NCI-H2081 (cell line): ENCODE results near the gene TMEM33.
"Not testable (repeated sequence)": the region's sequence is repeated elsewhere in the genome, so short reads cannot be mapped to it uniquely, and the experiment has no call there.

Source experiments
- DNase-seq, 2 experiments: peaks; one replicate each; lab custom pipeline; 2025; lab: John Stamatoyannopoulos, UW

The TMEM33 gene, protein sequence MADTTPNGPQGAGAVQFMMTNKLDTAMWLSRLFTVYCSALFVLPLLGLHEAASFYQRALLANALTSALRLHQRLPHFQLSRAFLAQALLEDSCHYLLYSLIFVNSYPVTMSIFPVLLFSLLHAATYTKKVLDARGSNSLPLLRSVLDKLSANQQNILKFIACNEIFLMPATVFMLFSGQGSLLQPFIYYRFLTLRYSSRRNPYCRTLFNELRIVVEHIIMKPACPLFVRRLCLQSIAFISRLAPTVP

DNA sequence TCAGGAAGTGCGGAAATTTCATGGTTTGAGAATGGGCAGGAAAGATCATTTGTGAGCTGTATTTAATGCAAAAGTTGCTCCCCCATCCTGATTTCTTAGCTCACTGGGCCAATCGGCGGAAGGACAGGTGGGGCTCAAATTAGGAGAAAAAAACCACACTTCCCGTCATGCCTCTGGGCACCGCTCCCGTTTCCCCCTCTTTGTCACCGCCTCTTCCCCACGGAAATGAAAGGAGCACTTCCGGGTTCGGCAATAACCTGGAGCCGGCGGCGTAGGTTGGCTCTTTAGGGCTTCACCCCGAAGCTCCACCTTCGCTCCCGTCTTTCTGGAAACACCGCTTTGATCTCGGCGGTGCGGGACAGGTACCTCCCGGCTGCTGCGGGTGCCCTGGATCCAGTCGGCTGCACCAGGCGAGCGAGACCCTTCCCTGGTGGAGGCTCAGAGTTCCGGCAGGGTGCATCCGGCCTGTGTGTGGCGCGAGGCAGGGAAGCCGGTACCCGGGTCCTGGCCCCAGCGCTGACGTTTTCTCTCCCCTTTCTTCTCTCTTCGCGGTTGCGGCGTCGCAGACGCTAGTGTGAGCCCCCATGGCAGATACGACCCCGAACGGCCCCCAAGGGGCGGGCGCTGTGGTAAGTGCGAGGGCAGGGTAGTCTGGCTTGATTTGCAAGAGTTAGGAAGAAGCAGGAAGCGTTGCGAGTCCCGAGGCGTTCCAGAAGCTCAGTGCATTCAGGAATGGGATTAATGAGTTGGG is at the start of gene TMEM33:
Gene TMEM33, plus strand, starts transcription at position 529 of the 751 bp plus-strand sequence. Its CDS starts 56 bp downstream, at position 585.
- peak; percentile 92 to 97 for DNase-seq

DNA sequence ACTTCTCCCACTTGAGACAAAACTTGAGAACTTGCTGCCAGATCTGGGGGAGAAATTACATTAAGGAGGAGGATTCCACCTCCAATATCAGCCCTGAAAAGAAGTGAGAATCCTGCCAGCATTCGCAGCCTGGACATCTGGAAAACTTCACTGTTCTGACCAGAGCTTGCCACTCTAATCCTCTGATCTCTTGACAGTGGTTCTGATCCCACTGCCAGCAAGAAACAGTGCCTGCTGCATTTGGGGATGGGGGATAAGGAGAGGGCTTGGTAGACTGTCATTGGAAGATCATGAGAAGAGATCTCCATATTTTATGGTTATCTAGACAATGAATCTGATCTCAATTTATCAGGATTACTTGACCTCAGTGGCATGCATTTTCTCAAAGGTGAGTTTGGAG is 49.8 kb upstream of the TMEM33 start:
- DNase-seq, result no peak

DNA sequence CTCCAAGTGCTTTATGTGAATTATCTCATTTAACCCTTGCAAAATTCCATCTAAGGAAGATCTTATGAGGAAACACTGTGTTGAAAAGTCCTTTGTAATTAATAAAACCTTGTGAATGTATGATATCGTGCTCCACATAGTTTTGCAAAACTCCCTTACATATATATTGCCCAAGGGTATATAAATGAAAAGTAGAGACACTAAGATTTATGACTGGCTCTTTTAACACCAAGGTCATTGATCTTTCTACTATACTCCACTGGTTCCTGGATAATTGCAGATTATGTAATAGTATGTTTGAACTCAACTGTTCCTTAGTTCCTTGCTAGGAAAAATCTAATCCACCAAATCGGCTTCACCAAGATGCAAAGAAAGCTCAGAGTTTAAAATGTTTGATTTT is 48.0 kb upstream of the TMEM33 start:
- DNase-seq, result no peak

DNA sequence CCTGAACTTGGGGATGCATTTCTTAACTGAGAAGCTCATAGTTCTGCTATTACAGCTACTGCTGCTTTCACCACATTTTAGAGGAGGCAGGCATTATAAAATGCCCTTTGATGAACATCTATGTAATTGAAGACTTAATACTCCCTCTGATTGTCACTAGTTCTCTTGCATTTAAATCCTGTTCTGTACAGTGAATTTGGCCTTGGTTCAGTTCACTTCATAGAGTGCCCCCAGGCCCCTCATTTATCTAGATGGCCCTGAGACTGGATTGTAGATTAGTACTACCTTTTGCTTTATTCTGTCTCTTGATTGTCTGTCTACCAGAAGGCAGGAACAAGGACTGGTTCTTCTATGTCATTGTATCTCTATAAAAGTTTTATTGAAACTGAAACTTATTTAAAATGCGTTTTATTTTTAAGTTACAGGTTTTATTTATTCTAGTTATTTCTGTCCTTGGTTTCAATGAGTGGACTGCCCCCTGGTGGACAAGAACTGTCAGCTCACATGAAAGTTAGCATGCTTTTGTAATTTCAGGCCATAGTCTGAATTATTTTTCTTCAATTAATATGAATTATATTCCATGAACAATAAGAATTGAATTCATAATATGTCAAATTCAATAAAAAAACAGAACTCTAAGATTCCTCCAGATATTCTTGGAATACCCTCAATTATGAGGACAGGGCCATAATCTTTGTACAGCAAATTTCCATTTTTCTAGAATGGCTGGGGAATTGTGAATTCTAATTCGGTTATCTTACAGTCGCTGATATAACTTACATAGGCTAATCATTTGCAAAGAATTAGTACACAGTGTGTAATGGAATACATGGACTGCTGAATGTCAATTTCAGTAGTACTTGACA is 47.2 kb upstream of the TMEM33 start:
- DNase-seq, result peak; percentile 40 to 48

DNA sequence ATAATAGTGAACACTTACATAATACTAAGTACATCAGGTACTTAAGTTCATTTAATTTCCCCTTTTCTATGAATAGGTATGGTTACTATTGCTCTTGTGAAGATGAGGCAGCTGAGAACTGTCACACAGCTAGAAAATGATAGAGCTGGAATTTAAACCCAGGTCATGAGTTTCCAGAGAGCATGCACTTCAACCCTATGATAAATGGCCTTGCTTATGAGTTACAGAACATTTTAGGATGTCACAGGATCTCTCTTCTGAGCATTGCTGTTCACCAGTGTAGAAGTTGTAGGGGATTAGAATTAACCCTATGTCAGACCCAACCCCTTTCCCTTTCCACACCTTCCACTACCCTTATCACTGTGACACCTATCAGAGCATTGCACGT is 46.5 kb upstream of the TMEM33 start:
- DNase-seq, result no peak

DNA sequence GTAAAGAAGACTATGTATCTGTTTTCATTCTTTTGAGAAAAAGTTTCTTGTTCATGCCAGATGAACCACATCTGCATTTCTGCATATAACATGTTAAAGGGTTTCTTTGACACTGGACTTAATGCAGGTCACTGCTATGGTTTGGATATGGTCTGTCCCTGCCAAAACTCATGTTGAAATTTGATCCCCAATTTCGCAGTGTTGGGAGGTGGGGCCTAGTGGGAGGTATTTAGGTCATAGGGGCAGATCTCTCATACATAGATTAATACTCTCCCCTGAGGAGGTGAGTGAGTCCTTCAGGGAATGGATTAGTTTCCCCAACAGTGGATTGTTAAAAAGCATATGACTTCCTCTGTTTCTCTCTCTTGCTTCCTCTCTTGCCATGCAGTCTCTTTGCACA is 45.9 kb upstream of the TMEM33 start:
- DNase-seq, result no peak

DNA sequence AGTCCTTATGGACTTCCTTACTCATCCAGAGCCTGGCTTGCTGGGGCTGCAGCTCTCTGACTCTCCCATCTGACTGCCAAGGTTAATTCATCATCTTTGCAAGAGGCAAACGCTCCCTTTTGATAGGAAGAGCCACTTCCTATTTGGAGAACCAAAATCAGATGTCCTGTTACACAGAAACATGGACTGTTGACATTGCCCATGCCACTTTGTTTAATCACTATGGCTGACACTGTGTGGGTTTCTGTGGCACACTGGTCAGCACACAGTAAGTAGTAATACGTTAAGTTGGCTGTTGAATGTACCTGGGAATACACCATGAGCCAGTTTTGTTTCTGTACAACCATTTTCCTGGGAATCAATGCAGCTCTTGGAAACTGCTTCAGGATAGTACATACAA is 45.1 kb upstream of the TMEM33 start:
- DNase-seq, result no peak

DNA sequence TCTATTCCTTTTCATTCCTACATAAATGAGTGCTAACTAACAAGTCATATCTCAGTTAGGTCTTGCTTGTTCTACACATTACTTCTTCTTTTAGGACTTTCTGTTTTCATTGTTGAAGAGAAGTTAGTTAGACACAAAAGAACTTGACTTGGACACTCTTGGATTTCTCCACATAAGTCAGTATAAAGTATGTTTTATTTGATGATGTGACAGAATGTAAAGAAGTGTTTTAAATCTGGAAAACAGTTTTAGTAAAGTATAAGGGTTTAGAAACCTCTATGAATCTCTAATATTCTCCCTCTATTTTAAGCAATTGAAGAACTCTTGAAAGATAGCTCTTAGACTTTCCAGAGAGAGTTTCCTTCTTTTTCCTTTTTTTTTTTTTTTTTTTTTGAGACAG is 38.6 kb upstream of the TMEM33 start:
- DNase-seq, result no peak

DNA sequence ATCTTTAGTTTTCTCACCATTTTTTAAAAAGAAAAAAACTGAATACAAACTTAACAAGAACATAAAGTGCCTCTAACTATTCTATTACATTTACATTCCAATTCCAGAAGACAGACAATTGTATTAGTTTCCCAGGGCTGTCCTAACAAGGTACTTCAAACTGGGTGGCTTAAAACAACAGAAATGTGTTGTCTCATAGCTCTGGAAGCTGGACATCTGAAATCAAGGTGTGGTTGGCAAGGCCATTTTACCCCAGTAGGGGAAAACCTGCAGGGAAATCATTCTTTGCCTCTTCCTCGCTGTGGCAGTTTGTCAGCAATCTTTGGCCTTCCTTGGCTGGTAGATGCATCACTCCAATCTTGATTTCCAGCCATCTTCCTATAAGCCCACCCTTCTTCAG is 37.5 kb upstream of the TMEM33 start:
- DNase-seq, result no peak

DNA sequence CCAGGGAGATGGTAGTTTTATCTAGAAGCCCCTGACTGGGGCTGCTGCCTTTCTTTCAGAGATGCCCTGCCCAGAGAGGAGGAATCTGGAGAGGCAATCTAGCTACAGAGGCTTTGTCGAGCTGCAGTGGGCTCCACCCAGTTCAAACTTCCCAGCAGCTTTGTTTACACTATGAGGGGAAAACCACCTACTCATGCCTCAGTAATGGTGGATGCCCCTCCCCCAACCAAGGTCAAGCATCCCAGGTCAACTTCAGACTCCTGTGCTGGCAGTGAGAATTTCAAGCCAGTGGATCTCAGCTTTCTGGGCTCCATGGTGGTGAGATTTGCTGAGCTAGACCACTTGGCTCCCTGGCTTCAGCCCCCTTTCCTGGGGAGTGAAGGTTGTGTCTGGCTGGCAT is 26.1 kb upstream of the TMEM33 start:
- DNase-seq, result not testable (repeated sequence)

DNA sequence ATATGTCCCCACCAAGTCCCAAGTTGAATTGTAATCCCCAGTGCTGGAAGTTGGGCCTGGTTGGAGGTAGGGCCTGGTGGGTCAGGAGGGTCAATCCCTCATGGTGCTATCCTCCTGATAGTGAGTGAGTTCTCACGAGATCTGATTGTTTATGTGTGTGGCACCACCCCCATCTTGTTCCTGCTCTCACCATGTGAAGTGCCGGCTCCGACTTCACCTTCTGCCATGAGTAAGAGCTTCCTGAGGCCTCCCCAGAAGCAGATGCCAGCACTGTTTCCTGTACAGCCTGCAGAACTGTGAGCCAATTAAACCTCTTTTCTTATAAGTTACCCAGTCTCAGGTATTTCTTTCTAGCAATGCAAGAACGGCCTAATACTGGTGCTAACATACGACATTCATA is 22.7 kb upstream of the TMEM33 start:
- no peak for DNase-seq

DNA sequence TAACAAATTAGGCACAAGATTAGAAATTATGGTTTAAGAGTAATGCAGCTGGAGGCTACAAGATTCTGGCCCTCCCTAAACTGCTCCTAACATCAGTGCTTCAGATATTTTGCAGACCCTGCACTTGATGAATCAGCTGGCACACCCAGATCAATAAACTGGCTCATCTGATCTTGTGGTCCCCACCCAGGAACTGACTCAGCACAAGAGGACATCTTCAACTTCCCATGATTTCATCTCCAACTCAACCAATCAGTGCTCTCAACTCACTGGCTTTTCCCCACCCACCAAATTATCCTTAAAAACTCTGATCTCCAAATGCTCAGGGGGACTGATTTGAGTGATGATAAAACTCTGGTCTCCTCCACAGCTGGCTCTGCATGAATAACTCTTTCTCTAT is 21.7 kb upstream of the TMEM33 start:
- DNase-seq, result no peak

DNA sequence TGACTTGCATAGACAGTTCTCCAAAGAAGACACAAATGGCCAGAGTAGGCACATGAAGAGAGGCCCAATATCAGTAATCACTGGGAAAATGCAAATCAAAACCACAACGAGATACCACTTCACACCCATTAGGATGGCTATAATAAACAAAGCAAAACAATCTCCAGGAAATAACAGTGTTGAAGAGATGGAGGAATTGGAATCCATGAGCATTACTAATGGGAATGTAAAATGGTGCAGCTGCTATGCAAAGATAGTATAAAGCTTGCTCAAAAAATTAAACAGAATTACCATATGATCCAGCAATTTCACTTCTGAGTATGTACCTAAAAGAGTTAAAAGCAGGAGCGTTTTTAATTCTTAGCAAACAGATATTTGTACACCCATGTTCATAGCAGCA is 17.0 kb upstream of the TMEM33 start:
- no peak for DNase-seq

DNA sequence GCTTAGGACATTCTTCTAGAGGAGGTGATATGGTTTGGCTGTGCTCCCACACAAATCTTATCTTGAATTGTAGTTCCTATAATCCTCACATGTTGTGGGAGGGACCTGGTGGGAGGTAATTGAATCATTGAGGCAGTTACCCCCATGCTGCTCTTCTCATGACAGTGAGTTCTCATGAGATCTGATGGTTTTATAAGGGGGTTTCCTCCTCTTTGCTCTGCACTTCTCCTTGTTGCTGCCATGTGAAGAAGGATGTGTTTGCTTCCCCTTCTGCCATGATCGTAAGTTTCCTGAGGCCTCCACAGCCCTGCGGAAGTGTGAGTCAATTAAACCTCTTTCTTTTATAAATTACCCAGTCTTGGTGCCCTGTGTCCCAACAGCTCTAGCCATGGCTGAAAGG is 14.8 kb upstream of the TMEM33 start:
- DNase-seq, result not testable (repeated sequence)

DNA sequence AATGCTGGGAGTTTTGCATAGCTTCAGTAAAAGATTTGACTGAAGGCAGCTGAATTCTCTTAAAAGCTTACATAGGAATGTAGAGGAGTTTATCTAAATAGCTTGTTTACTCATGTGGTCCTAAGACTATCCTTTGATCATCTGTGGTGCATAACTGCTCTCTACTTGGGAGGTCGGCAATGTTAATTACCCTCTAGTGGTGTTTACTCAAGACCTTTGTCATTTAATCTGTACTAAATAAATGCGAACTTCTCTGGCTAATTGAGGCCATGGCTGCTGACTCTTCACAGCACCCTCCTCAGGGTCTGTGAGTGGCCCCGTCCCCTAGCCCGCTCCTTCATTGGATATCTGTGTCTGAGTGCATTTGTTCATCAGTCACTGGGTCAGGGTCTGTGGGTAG is 13.8 kb upstream of the TMEM33 start:
- no peak for DNase-seq

DNA sequence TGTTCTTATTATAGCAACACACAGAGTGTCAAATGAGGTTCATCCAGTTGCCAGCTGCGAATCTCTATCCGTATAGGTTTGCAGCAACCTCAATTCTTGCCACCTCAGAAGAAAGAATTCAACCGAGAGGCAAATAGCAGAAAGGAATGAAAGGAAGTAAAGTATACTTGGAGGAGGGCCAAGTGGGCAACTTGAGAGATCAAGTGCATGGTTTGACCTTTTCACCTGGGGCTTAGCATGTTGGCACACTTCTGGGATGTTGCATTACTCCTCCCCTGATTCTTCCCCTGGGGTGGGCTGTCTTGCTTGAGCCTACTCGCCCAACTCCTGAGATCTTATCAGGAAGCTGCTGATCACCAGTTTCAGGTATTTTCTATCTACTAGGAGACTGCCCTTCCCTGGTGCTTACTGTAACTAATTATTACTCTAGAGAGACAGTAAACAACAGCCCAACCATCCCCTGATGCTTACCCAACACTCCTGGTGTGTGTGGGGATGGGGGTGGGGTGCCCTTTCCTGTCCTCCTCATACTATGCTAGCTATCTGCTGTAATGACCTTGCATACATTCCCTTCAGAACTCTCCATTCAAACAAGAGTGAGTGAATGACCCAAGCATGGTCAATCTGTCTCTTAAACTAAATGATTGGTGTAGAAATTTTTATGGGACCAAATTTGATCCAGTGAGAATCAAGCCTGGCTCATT is 7.3 kb upstream of the TMEM33 start:
- no peak for DNase-seq

DNA sequence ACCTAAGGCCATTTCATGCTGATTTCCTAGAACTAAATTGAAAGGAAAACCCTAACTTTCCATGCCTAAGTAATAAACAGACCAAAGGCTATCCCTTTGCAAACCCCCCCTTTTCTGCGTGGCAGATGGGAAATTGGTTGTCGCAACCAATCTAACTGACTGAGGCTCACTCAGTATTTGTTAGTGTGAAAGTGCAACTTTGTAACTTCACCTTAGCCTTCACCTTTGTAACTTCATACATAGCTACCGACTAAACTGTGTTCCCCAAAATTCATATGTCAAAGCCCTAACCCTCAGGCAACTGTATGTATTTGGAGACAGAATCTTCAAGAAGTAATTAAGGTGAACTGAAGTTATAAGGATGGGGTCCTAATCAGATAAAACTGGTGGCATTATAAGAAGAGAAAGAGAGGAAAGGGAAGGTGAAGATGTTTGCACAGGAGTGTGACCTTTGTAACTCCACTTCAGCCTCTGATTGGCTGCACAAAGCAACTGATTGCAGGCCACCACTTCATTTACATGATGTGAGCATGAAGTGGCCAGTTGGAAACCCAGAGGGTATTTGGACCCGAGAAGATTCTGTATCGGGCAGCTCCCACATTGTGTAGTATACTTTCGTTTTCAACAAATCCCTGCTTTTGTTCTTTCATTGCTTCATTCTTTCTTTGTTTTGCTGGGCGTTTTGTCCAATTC is 4.9 kb upstream of the TMEM33 start:
- DNase-seq, result no peak

DNA sequence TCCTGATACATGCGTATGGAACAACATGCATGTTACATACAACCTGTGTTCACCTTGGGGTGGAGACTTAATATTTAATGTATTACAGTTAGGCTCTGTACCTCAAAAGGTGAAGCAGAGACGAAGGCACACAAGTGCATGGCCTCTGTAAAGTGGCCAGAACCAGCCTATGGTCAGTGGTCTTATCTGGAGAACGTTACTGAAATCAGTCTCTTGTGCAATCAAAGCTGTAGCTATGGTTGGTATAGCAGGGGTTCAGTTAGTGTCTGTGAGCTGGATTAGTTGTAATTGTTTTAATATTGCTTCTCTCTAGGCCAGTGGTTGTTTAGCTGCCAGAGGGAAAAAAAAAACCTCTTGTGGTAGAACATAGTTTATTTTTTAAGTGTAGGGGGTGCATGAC is 2.2 kb upstream of the TMEM33 start:
- DNase-seq, result no peak

DNA sequence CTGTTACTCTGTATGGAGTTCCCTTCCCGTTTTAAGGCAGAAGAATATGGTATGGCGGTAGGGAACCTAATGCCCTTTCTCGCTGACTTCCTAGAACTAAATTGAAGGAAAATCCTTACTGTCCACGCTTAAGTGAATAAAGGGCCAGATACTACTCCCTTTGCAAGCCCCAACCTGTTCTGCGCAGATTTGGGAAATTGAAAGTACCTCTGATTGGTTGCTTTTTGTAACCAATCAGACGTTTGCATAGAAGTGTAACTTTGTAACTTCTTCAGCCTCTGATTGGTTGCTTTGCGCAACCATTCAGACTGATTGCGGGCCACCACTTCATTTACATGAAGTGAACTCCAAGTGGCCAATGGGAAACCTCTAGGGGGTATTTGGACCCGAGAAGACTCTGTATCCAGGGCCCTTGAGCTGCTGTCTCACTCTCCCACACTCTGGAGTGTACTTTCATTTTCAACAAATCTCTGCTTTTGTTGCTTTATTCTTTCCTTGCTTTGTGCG is 1.2 kb upstream of the TMEM33 start:
- DNase-seq, result peak; percentile 44 to 86

DNA sequence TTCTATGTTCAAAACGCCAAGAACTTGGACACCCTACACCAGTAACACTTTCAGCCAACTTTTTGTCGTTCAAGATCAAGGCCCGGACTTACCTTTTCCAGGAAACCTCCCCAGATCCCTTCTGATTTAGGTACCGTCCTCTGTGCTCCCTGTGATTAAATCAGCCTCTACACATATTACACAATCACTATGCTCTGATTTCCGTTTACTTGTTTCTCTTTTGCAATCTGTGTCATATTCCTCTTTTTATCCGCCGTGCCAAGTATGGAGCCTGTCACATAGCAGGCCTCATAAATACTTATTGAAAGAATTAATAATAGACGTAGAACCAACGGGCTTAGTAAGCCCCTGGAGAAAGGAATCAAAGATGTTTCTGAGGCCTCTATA is 722 bp upstream of the TMEM33 start:
- DNase-seq, result no peak

DNA sequence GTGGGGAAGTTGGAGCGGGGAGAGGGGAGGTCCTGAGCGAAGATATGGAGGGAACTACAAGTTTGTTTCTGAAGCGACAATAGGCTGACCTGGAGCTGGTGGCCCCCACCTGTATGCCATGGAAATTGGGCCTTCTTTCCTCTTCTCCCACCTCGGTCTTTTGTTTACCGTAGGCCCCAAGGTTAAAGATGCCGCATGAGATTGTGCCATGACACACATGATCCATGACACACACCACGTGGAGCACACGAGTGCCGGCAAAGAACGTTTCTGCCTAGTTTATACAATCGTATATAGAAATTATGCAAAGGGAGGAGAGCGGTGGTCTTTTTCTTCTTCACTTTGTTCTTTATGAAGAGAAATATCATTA is 408 bp downstream of the TMEM33 start:
- peak in 1 of 2 experiments; percentile 67 for DNase-seq
